ENCODE results near the gene MAPRE3. TPM values are rescaled to one million over a fixed set of nuclear protein-coding genes. Genes with fewer than 3 reads are reported as not detected.

The MAPRE3 gene
- total RNA-seq, 4 donors from 2014 or later: 9.3 to 23.0 (median 13.4) TPM

DNA sequence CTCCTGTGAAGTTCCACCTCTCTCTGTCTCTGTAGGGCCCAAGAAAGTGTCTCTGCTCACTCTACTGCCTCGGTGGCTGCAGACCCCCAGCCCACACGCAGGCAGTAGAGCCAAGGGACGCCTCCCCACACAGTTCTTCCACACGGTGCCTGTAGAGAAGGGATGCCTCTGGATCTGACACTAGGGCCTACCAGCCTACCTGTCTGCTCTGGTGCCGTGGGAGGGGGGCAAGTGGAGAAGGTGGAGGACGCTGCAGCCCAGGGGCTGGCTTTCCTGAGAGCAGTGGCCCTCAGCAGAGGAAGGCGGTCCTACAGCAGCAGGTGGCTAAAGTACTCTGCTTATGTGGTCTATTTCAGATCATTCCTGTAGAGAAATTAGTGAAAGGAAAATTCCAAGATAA, 53.3 kb downstream of the MAPRE3 start:
- Histone ChIP-seq H3K9me3 (no peaks in the 10 kb centered on the region), H3K27me3 (no peaks in the 10 kb centered on the region), H3K4me1 (peaks cover 0 to 11% (median 9%) of the 10 kb centered on the region in 4 donors), H3K4me3 (no peak overlapping the region), H3K36me3 (peaks cover 8 to 65% (median 62%) of the 10 kb centered on the region in 4 donors), H3K27ac (replicated peaks in 1 of 4) (no peak overlapping the region)
- intact Hi-C loops (cut with DNase I): no loop called here
- TF ChIP-seq, protein P1, sequence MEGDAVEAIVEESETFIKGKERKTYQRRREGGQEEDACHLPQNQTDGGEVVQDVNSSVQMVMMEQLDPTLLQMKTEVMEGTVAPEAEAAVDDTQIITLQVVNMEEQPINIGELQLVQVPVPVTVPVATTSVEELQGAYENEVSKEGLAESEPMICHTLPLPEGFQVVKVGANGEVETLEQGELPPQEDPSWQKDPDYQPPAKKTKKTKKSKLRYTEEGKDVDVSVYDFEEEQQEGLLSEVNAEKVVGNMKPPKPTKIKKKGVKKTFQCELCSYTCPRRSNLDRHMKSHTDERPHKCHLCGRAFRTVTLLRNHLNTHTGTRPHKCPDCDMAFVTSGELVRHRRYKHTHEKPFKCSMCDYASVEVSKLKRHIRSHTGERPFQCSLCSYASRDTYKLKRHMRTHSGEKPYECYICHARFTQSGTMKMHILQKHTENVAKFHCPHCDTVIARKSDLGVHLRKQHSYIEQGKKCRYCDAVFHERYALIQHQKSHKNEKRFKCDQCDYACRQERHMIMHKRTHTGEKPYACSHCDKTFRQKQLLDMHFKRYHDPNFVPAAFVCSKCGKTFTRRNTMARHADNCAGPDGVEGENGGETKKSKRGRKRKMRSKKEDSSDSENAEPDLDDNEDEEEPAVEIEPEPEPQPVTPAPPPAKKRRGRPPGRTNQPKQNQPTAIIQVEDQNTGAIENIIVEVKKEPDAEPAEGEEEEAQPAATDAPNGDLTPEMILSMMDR (IDR thresholded peaks at IDR 0.05): no peak
- TF ChIP-seq POLR2A (IDR thresholded peaks at IDR 0.05; ENCODE audit: low read depth) (no peak), EP300 (IDR thresholded peaks at IDR 0.05) (no peak), POLR2AphosphoS5 (IDR thresholded peaks at IDR 0.05) (no peak)
- no peak for DNase-seq (ENCODE audit: extremely low spot score)
- 91% methylated on average over 7 of the region's 7 CpGs for WGBS

DNA sequence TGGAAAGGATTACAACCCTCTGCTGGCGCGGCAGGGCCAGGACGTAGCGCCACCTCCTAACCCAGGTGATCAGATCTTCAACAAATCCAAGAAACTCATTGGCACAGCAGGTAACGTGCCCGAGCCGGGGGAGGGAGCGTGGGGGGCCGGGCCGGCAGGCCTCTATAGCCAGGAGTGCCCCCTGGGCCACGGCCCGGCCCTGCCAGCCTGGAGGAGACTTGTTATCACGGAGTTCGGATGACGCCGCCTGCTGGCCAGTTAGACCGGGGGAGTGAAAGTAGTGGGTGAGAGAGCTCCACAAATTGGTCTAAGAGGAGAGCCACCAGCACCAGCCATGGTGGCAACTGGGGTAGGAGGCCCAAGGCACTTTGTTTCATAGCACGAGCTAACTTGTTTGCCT, 53.8 kb downstream of the MAPRE3 start:
- intact Hi-C loops (cut with DNase I): no loop called here
- H3K4me1 ChIP-seq: peaks cover 0 to 11% (median 9%) of the 10 kb centered on the region in 4 donors
- TF ChIP-seq POLR2A (IDR thresholded peaks at IDR 0.05; ENCODE audit: low read depth) (no peak), POLR2AphosphoS5 (IDR thresholded peaks at IDR 0.05) (no peak), EP300 (IDR thresholded peaks at IDR 0.05) (no peak)
- TF ChIP-seq, protein P1 (IDR thresholded peaks at IDR 0.05): no peak
- H3K27me3 ChIP-seq: no peaks in the 10 kb centered on the region
- H3K36me3 ChIP-seq: peaks cover 8 to 67% (median 63%) of the 10 kb centered on the region in 4 donors
- 92% methylated on average over 13 of the region's 18 CpGs for WGBS
- H3K9me3 ChIP-seq: no peaks in the 10 kb centered on the region
- H3K27ac ChIP-seq (replicated peaks in 1 of 4): no peak overlapping the region
- no peak overlapping the region for H3K4me3 ChIP-seq
- no peak for DNase-seq (ENCODE audit: extremely low spot score)

DNA sequence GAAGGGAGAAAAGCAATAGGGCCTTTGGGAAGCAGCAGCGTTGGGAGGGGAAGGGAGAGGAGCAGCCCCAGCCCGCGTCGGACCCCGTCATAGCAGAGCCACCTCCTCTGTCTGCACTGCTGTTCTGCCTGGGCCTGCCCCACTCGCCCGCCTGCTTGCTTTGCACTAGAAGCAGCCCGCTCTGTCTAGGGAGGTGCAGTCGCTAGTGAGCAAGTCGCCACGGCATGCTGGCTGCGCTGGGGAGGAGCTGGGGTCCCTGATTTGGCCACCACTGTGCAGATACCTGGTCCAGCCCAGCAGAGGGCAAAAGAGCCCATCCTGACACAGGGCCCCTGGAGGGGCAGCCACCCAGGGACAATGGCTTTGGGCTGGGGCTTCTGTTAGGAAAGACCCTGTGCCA, 54.4 kb downstream of the MAPRE3 start:
- TF ChIP-seq POLR2AphosphoS5 (IDR thresholded peaks at IDR 0.05) (no peak), EP300 (IDR thresholded peaks at IDR 0.05) (no peak), POLR2A (IDR thresholded peaks at IDR 0.05; ENCODE audit: low read depth) (no peak)
- TF ChIP-seq, protein P1 (IDR thresholded peaks at IDR 0.05): no peak
- H3K4me3 ChIP-seq: no peak overlapping the region
- no peak overlapping the region for H3K27ac ChIP-seq (replicated peaks in 1 of 4)
- peaks cover 0 to 11% (median 9%) of the 10 kb centered on the region in 4 donors for H3K4me1 ChIP-seq
- WGBS: 93% methylated on average over 12 of the region's 12 CpGs
- H3K9me3 ChIP-seq: no peaks in the 10 kb centered on the region
- H3K36me3 ChIP-seq: peaks cover 8 to 68% (median 65%) of the 10 kb centered on the region in 4 donors
- no peaks in the 10 kb centered on the region for H3K27me3 ChIP-seq
- DNase-seq (ENCODE audit: extremely low spot score): no peak
- intact Hi-C loops (cut with DNase I): no loop called here

DNA sequence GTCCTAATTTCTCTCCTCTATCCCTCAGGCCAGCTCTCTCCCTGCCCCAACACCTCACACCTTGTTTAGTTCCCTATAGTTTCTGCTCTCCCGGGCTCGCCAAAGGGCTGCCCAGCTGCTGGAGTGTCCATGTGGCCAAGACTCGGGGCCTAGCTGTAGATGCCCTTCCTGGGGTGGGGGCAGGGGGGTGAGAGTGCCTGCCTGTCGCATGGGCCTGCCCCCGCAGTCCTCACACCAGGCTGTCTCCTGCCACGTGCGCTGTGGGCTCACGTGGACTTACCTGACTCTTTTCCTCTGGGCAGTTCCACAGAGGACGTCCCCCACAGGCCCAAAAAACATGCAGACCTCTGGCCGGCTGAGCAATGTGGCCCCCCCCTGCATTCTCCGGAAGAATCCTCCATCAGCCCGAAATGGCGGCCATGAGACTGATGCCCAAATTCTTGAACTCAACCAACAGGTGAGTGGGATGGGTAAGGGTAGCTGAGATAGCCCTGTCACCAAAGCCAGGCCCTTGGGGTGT, 54.9 kb downstream of the MAPRE3 start:
- peaks cover 0 to 10% (median 4%) of the 10 kb centered on the region in 4 donors for H3K4me1 ChIP-seq
- 79% methylated on average over 8 of the region's 13 CpGs for WGBS
- no peak overlapping the region for H3K27ac ChIP-seq (replicated peaks in 1 of 4)
- H3K27me3 ChIP-seq: no peaks in the 10 kb centered on the region
- H3K9me3 ChIP-seq: no peaks in the 10 kb centered on the region
- no peak overlapping the region for H3K4me3 ChIP-seq
- intact Hi-C loops (cut with DNase I): no loop called here
- no peak for DNase-seq (ENCODE audit: extremely low spot score)
- TF ChIP-seq, protein P1 (IDR thresholded peaks at IDR 0.05): no peak
- TF ChIP-seq POLR2AphosphoS5 (IDR thresholded peaks at IDR 0.05): no peak
- TF ChIP-seq EP300 (IDR thresholded peaks at IDR 0.05): no peak
- TF ChIP-seq POLR2A (IDR thresholded peaks at IDR 0.05; ENCODE audit: low read depth): no peak
- peaks cover 8 to 73% (median 65%) of the 10 kb centered on the region in 4 donors for H3K36me3 ChIP-seq
